Skin of body (tissue), 2 donors: ENCODE results near the gene RING1. TPM values are rescaled to one million over a fixed set of nuclear protein-coding genes. Genes with fewer than 3 reads are reported as not detected.

ENCODE experiments used
- DNase-seq: peaks from one replicate; lab custom pipeline; 2025; lab: John Stamatoyannopoulos, UW
- total RNA-seq: library from RNA; depleted of rRNA; stranded (reverse); fragments of >200 nt; gene quantifications from one replicate; pipeline ENCODE4 v1.2.3, GENCODE V29; 2014

Gene RING1
- total RNA-seq, 1 donor from 2014 or later: 18.8 TPM

DNA sequence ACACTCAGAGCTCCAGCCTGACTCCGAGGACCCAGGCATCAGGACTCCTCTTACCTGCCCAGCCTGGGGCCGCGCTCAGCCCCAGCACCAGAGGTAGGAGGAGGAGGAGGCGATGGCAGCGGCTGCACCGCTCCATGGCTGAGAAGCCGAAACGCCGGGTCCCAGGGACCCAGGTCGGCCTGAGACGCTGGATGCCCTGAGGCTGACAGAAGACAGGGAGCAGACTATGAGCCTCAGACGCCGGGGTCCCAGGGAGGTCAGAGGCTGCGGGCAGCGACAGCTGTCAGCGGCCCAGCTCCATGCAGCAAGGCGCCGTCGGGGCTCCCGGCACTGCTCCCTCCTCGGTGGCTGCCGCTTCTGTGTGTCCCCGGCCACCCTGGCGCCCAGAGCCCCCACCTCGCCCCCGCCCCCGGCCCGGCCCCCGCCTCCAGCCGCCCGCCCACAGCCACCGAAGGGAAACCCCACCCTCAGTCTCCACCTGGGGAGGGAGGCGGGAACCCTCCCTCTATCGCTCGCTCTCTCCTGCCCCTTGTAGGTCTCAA is 16.1 kb upstream of the RING1 start, which contains the start of gene COL11A2:
COL11A2 (minus strand) TSS at position 363 of the 542 bp plus-strand sequence; CDS start at position 136, 227 bp downstream.
- DNase-seq: no peak

DNA sequence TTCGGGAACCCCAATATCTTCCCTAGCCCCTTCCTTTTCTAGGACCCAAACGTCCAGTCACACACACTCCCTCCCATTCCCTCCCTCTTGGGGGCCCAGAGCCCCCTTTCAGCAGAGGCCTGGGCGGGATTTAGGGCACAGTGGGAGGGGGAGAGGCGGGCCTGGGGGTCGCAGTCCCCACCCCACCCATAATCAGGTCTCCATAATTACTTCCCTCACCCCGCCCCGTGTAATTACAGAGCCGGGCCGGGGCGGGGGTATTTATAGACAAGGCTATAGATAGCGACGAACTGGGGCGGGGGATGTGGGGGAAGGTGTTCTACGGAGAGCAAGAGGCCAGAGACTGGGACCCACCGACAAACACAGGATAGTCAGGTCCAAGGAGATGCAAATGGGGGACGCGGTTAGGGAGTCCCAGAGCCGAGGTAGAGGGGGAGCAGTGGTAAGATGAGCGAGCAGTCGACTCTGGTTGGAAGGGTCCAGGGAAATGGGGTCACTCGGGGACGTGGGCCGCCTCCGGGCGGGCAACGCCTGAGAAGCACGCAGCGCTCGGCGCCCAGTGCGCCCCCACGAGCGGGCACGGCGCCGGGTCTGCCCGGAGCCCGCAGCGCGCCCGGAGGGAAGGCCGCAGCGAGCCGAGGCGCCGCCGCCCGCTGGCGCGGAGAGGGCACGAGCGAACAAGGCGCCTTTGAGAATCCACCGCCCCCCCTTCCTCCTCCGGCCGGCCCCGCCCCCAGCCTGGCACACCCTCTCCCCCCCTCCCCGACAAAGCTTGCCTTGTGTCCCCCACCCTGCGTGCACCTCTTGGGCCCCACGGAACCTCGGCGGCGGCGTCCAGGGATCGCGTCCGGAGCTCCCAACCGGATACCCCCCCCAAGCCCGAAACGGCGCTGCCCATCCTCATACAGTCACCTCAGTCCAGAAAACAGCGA is 15.4 kb upstream of the RING1 start:
- DNase-seq: no peak

DNA sequence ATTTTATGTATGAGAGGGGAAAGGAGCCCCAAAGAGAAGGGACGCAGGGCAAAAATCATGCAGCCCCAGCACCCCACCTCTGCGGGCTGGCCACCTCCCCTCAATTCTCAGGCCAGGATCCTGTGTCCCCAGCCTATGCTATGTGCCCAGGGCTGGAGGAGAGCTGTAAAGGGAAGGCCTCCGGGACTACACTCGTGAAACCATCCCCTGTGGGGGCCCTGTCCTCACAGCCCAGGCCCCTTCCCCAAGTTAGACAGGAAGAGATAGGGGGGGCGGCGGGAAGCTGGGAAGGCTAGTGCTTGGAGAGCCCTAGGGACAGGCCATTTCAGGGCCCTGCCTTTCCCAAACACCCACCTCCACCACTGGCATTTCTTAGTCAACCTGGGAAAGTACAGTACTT is 14.7 kb upstream of the RING1 start:
- no peak for DNase-seq

DNA sequence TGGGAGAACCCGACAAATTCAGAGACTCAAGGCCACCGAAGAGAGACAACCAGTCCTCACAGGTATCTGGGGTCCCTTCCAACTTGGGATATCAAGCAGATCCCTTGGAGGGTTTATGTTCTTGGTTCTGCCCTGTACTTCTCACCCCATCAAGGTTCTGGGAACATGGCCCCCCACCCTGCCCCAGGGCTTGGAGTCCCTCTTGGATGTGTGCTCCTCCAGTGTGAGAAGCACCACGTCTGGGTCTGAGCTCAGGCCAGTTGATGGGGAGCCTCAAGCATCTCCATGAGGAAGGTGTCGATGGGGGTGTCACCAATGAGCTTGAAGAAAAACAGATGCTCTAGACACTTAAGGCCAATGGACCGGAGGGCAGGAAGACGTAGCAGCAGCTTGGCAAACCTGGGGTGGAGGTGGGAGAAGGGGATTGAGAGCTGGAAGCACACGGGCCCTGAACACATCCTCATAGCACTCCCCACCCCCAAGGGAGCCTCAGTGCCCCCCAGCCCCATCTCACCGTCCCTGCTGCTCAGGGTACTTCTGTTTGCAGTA is 13.8 kb upstream of the RING1 start:
- DNase-seq: no peak

DNA sequence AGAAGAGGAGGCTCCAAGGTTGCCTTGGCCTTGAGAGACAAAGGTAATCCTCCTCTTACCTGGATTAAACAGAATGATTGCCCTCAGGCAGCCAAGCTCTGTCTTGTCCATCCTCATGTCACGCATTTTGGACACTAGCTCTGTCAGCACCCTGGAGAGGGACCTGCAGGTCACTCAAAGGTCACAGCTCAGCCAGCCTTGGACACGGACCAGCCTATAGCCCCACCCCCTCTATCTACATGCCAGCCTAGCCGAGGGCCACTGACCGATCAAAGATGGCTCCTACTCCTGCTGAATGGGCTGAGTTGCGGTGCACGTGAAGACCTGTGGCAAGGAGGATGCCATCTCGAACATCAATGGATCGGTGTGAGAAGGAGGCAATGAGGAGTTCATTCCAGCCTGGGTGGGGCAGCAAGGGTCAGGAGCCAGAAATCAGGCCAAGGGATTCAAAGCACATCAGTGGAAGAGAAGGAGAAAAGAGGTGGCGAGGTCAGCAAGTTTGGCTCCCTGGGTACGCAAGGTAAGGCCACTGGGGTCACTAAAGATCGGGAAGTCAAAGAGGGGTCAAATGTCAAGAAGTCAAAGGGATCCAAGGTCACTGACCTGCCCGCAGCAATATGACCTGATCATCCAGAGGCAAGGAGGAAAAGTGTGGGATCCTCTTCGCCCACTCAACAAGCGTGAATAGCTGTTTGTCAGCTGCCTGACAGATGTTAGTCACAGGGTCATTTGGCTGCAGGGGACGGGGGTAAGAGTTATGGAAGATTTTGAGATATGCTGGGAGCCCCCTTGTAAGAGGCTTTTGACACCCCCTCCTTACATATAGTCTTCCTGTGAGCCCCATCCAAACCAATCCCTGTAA is 12.8 kb upstream of the RING1 start:
- DNase-seq: no peak

DNA sequence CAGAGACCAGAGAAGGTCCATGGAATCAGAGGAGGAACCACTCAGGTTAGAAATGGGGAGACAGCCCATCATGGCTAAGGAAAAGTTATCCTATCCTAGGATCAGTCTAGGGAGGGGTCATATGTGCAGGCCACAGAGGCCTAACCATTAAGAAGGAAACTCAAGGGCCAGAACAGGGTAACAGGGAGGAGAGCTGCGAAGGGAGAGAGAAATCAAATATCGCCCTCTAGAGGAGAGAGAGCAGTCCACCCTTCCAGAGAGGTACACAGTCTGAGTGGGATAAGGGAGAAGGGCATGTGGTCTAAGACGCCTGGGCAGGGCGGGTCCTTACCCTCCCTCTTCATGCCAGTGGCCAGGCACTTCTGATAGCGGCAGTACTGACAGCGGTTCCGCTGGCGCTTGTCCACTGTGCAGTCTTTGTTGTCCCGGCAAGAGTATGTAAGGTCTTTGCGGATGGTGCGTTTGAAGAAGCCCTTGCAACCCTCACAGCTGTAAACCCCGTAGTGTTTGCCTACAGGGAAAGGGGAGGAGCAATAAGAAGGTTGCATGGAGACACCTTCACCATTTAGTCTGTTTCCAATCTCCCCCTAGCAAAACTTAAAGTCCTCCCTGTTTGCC is 10.8 kb upstream of the RING1 start:
- no peak for DNase-seq

DNA sequence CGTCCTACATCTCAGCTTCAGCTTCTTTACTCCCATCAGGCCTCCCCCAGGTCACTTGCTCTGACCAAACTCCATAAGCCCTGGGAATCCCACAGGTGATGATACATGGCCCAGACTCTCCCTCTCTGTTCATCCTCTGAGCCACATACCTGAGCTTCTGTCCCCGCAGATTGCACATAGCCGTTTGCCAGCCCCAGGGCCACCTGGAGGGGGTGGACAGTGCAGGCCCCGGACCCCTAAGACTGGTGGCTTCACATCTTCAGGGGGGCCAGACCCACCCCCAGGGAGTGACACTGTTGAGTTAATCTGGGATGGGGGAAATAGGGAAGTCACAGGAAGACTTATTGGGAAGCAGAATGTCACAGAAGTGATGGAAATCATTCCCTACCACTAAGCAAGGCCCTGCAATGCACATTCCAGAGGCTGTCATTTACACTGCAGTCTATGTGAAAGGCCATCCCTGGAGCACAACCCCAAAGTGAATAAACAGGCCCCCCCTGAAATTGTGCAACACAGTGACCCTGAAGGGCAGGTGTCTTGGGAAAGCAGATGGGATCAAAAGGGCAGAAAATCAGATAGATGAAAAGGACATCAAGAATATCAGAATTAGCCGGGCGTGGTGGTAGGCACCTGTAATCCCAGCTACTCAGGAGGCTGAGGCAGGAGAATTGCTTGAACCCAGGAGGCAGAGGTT is 10.0 kb upstream of the RING1 start:
- no peak for DNase-seq

DNA sequence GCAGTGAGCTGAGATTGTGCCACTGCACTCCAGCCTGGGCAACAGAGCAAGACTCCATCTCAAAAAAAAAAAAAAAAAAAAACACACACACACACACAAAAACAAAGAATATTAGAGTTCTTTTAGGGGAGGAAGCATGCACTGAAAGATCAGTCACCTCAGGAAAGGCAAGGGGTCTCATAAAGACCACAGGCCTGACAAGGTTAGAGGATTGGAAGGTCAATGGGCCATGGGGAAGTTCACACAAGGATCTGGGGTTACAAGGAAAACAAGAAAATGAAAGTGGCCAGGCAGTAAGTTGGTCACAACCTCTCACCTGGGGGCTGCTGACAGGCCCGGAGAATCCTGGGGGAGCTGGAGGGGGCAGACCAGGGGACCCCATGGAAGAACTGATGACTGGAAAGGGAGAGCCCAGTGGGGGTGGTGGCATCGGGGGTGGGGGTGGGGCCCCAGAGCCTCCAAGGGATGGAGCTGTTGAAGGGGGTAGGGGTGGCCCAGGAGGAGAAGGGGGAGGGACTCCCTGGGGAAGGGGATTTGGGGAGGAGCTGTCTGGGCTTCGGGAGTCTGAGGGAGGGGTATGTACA is 9.4 kb upstream of the RING1 start:
- DNase-seq: no peak

DNA sequence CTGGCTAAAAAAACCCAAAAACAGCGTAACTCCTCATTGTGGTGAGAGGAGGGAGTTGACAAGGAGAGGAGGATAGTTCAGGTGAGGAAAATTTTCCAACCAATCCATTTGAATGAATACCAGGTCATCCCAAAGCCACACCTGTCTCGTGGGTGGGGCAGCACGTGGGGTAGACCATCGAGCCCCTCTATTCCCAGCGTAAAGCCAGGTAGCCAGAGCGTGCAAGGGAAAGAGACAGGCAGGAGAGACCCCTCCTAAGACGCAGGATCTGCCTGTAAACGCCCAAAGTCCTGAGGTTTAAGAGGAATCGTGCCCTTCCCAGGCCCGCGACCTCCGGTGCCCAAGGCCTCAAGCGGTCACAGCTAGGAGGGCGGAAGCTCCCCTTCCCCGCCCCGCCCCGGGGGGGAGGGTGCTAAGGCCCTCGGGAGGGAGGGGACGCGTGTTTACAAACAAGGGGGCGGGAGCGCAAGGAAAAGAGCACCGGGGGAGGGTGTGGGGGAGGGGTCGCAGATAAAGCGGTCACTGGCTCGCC is 8.5 kb upstream of the RING1 start:
- peak; percentile 69 for DNase-seq

DNA sequence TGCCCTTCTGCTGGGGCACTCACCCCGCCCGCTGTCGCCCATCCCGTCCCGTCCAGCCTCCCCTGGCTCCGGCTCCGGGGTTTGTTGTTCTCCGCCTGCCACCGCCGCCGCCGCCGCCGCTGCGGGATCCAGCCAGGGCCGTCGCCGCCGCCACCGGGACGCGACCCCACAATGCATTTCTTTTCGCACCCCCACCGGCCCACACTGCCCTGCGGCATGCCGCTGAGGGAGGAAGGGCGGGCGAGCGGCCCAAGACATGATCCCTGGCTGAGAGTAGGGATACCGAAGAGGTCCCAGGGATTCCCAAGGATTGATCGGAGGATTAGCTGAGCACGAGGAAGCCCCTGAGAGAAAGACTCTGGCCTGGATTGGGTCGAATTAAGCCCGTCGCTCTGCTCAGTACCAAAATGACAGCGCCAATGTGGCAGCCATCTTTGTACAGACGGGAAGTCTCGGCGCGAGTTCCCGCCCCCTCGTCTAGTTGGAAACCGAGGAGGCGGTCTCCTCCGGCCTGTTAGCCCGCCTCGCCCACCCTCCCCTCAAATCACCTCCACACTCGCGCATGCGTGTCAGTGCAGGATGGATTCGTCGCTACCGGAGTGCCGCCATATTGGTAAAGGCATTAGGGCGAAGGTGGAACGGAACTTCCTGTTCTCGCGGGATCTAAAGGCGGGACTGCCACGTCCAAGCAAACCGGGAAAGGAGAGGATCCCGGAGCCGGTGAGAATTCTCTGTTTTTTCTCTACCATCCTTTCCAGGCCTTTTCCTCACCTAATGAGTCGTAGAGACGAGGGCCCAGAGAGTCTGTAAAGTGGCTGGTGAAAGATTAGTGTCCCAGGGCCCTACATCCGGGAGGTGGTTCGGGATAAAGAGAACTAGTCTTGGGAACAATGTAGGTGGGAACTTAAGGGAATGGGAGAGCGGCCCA is 7.8 kb upstream of the RING1 start, which contains the start of the genes RXRB and SLC39A7:
RXRB (minus strand) TSS at position 447 of the 928 bp plus-strand sequence; CDS start at position 258, 189 bp downstream.
SLC39A7 (plus strand) TSS at position 649 of the 928 bp plus-strand sequence. CDS start 379 bp downstream, outside the sequence.
- peak; percentile 100 for DNase-seq

DNA sequence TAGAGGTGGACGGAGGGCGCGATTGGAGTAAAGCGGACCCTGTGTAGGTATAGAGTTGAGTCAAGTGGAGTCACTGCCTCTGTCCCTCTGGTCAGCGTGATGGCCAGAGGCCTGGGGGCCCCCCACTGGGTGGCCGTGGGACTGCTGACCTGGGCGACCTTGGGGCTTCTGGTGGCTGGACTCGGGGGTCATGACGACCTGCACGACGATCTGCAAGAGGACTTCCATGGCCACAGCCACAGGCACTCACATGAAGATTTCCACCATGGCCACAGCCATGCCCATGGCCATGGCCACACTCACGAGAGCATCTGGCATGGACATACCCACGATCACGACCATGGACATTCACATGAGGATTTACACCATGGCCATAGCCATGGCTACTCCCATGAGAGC is 7.2 kb upstream of the RING1 start:
- no peak for DNase-seq

DNA sequence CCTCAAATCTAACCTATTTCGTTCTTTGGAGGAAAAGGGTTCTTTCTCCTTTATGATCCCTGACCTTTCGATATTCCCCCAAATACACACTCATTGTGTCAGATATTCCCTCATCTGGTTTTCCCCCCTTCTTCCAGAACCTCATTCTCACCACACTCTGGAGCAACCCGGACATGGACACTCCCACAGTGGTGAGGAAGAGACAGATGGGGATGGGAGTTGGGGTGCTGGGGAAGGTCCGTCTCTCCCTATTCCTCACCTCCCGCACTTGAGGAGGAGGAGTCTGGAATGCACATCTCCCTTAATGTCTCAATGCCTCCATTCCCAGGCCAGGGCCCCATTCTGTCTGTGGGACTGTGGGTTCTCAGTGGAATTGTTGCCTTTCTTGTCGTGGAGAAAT is 6.4 kb upstream of the RING1 start:
- no peak for DNase-seq

DNA sequence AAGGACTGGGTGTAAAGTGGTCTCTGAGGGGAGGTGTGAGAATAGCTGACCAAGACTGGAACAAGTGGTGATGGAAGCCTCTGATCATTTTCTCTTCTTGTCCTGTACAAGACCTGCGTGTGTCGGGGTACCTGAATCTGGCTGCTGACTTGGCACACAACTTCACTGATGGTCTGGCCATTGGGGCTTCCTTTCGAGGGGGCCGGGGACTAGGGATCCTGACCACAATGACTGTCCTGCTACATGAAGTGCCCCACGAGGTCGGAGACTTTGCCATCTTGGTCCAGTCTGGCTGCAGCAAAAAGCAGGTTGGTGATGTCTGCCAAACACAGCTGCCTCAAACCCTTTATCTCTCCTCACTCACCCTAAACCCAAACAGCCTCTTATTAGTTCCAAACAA is 5.5 kb upstream of the RING1 start:
- DNase-seq: no peak

DNA sequence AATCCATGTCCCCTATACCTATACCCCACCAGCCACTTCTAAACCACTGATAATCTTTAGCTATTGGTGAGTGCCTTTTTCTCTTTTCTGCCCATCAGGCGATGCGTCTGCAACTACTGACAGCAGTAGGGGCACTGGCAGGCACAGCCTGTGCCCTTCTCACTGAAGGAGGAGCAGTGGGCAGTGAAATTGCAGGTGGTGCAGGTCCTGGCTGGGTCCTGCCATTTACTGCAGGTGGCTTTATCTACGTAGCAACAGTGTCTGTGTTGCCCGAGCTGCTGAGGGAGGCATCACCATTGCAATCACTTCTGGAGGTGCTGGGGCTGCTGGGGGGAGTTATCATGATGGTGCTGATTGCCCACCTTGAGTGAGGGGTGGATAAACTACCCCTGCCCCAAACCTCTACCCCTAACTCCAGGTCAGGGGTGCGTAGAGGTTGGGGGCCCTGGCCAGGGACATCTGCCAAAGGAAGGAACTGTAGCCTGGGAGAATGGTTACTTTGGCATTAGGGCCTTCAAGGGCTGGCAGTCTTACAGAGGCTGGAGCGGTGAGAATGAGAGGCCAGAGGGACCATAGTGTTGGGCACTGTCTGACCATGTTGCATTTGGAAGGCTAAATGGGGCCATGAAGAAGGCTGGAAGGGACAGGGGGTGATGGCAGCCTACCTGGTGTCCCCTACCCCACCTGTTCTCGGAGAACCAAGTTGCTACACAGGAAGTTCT is 4.7 kb upstream of the RING1 start:
- no peak for DNase-seq

DNA sequence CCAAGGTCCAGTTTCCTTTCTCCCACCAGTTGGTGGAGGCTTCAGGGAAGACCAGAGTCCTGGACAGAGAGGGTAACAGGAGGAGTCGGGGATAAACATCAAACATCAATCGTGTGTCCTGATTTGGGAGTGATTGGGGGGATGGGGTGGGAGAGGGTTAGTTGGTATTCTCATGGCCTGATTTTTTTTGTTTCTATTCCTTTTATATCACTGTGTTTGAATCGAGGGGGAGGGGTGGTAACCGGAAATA is 4.2 kb upstream of the RING1 start:
- no peak for DNase-seq

DNA sequence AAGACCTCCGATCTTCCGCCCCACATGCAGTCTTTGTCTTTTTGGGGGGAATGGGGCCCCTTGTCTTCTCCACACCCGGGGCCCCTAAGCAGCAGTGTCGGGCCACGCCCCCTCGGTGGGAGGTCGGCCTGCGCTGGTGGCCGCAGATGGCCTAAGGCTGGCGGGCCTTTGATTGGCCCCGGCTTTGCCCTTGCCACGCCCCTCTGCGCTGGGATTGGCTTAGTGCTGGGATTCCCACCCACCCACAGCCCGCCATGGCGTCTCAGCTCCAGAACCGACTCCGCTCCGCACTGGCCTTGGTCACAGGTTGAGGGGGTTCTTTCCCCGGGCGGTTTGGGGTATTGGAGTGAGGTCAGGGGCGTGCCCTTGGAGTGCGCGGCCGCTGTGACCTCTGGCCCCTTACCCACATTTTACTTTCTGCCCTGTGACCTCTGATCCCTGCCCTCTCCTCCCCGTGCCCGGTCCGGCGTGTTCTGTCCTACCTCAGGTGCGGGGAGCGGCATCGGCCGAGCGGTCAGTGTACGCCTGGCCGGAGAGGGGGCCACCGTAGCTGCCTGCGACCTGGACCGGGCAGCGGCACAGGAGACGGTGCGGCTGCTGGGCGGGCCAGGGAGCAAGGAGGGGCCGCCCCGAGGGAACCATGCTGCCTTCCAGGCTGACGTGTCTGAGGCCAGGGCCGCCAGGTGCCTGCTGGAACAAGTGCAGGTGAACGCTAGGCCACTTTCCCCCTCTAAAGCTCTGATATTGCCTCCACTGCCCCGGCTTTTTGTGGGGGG is 3.7 kb upstream of the RING1 start, which contains the start of gene HSD17B8:
HSD17B8 (plus strand) TSS at position 241 of the 776 bp plus-strand sequence; CDS start at position 255, 14 bp downstream.
- DNase-seq: peak; percentile 90
